GM18951 (cell line): ENCODE results near the gene NUP37.
"Not testable (repeated sequence)": the region's sequence is repeated elsewhere in the genome, so short reads cannot be mapped to it uniquely, and the experiment has no call there.

Experiments
- POLR2A ChIP-seq: IDR thresholded peaks from 4 replicates; pipeline ENCODE4 v1.6.1; 2011; ENCODE audit warnings: mild to moderate bottlenecking; ENCODE audit not compliant: insufficient read length, insufficient read depth; ENCODE audit errors: extremely low read depth
- in situ Hi-C: fragments of 300-500 bp; cut with MboI; formaldehyde crosslinking; loops from one replicate; pipeline ENCODE4 v1.12.0; 2022; ENCODE audit warnings: low sequenced_read_pairs, mixed read lengths, inconsistent platforms; ENCODE audit not compliant: unreplicated experiment

NUP37 gene, protein sequence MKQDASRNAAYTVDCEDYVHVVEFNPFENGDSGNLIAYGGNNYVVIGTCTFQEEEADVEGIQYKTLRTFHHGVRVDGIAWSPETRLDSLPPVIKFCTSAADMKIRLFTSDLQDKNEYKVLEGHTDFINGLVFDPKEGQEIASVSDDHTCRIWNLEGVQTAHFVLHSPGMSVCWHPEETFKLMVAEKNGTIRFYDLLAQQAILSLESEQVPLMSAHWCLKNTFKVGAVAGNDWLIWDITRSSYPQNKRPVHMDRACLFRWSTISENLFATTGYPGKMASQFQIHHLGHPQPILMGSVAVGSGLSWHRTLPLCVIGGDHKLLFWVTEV

DNA sequence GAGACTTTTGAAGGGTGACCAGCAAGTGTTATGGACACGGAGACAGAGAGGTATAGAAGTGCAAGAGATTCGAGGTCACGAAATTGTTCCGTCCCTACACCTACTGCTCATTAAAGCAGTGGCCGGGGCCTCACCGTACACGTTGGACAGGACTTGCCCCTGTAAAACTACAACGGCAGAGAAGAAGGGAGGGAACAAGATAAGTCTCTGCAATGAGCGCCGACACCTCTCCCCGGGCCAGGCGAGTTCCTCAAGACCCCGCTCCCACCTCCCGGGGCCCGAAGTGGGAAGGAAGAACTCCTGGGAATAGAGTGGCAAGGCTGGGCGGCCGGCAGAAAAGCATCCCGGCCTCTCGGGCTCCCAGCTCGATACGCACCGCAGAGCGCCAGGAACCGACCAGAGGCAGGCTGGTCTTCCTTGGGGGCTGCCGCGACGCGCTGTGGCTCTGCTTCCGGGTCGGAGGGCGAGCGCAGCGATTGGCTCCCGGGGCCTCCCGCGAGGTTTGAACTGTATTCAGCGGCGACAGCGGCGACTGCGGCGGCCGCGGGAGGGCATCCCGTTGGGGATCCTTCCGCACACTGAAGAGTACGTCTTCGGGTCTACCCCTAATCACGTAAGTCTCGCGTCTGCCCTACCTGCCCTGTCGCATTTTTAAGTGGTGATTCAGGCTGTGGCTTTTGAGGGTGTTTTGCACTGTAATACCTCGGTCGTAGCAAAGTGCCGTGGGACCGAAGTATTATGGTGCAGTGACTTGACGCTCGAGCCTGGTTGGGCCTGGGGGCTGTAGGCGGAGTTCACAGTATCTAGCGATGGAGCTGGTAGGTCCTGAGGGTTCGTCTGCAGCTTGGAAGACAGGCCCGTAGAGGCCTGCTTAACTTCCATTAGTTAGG, at the start of gene NUP37, which contains the start of gene PARPBP:
NUP37 (minus strand) TSS at position 441 of the 890 bp plus-strand sequence. CDS start 1,596 bp downstream, outside the sequence.
PARPBP (plus strand) TSS at position 510 of the 890 bp plus-strand sequence. CDS start 3,706 bp downstream, outside the sequence.
- in situ Hi-C loops: no loop called here

DNA sequence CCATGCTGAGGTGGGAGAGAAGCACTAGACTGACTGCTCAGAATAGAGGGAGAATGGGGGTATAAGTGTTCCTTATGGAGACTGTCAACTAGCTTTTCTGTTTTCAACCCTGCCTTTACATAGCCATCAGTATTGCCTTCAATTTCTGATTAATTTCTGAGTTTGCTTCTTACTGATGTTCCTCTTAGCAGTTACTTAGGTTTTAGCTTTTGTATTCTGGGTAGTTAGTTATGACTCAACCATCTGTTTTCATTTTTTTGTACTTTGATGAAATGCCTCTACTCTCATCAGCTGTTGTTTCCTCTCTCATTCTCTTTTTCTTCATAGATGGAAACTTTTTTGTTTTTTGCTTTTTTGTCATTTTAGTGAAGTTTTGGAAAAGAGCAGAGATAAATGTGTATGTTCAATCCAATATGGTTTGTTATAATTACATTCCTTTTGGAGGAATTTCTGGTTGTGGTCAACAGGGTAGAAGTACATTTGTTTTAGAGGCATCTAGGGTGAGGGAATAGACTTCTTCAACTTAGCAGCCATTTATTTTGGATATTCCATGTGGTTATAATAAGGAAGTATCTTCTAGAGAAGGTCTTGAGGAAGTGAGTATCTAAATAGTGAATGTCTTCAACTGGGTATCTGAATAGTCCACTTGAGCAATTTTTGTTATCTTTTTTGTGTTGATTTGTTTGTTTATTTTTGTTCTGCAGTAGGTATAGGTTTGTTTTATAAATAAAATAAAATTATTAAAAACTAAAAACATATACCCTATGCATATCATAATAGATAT, 48.1 kb upstream of the NUP37 start:
- in situ Hi-C loops: no loop called here

More for the DNA sequence above, at the start of gene NUP37, which contains the start of gene PARPBP:
- peak; percentile 95 for TF ChIP-seq POLR2A

DNA sequence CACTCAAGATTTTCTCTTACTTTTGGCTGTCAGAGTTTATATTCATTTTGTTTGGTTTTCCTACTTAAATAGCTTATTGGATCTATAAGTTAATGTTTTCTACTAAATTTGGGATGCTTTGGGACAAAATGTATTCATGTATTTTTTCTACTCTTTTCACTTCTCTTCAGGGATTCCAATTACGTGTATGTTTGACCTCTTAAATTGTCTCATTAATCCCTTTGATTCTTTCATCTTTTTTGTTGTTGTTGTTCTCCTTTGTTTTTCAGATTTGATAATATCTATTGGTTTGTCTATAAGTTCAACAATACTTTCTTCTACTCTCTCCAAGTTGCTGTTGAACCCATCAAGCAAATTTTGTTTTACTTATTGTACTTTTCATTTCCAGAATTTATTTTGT, 43.5 kb upstream of the NUP37 start:
- no peak for TF ChIP-seq POLR2A
- in situ Hi-C loops: no loop called here

More for the DNA sequence above, 48.1 kb upstream of the NUP37 start:
- no peak for TF ChIP-seq POLR2A

DNA sequence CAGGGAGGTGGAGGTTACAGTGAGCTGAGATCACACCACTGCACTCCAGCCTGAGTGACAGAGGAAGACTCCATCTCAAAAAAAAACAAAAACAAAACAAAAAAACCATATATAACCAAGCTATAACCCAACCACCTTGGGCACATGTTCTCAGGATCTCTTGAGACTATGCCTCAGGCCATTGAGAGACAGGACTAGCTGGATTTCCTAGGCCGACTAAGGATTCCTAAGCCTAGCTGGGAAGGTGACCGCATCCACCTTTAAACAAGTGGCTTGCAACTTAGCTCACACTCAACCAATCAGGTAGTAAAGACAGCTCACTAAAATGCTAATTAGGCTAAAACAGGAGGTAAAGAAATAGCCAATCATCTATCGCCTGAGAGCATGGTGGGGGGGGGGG, 35.3 kb upstream of the NUP37 start:
- in situ Hi-C loops: not testable (repeated sequence)

DNA sequence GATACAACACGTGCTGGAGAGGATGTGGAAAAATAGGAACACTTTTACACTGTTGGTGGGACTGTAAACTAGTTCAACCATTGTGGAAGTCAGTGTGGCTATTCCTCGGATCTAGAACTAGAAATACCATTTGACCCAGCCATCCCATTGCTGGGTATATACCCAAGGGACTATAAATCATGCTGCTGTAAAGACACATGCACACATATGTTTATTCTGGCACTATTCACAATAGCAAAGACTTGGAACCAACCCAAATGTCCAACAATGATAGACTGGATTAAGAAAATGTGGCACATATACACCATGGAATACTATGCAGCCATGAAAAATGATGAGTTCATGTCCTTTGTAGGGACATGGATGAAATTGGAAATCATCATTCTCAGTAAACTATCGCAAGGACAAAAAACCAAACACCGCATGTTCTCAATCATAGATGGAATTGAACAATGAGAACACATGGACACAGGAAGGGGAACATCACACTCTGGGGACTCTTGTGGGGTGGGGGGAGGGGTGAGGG, 27.2 kb upstream of the NUP37 start:
- in situ Hi-C loops: not testable (repeated sequence)

DNA sequence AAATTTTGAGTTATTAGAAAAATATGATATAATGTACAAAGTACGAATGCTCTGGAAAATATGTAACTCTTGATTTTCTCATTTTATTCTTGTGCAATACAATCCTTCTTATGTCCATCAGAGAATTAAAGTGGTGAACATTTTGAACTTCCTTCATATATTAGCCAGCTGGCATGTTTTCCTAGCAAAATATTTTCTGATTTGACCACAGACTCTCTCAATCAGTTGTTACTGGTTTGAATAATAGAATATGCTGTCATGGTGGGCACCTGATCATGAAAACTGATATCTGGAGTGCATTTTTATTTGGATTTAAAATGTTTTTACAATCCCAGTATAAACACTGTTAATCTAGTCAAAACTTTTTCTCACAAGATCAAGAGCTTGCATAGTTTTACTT, 24.3 kb upstream of the NUP37 start:
- no peak for TF ChIP-seq POLR2A
- in situ Hi-C loops: no loop called here

DNA sequence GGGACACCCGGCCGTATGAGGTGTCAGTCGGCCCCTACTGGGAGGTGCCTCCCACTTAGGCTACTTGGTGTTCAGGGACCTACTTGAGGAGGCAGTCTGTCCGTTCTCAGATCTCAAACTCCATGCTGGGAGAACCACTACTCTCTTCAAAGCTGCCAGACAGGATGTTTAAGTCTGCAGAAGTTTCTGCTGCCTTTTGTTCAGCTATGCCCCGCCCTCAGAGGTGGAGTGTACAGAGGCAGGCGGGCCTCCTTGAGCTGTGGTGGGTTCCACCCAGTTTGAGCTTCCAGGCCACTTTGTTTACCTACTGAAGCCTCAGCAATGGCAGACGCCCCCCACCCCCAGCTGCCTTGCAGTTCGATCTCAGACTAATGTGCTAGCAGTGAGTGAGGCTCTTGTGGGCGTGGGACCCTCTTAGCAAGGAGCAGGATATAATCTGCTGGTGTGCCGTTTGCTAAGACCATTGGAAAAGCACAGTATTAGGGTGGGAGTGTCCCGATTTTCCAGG, 23.0 kb upstream of the NUP37 start:
- in situ Hi-C loops: not testable (repeated sequence)

DNA sequence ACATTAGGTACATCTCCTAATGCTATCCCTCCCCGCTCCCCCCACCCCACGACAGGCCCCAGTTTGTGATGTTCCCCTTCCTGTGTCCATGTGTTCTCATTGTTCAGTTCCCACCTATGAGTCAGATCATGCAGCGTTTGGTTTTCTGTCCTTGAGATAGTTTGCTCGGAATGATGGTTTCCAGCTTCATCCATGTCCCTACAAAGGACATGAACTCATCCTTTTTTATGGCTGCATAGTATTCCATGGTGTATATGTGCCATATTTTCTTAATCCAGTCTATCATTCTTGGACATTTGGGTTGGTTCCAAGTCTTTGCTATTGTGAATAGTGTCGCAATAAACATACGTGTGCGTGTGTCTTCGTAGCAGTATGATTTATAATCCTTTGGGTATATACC, 17.7 kb upstream of the NUP37 start:
- in situ Hi-C loops: not testable (repeated sequence)

DNA sequence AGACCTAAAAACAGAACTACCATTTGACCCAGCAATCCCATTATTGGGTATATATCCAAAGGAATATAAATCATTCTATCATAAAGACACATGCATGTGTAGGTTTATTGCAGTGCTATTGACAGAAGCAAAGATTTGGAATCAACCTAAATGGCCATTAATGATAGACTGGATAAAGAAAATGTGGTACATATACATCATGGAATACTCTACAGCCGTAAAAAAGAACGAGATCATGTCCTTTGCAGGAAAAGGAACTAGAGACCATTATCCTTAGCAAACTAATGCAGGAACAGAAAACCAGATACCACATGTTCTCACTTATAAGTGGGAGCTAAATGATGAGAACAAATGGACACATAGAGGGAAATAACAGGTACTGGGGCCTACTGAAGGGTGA, 11.5 kb upstream of the NUP37 start:
- in situ Hi-C loops: not testable (repeated sequence)

DNA sequence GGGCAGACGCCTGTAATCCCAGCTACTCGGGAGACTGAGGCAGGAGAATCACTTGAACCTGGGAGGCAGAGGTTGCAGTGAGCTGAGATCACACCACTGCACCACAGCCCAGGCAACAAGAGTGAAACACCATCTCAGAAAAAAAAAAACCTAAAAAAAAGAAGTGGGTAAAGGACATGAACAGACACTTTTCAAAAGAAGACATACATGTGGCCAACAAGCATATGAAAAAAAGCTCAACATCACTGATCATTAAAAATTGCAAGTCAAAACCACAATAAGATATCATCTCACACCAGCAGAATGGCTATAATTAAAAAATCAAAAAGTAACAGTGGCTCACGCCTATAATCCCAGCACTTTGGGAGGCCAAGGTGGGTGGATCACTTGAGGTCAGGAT, 10.8 kb upstream of the NUP37 start:
- in situ Hi-C loops: not testable (repeated sequence)

DNA sequence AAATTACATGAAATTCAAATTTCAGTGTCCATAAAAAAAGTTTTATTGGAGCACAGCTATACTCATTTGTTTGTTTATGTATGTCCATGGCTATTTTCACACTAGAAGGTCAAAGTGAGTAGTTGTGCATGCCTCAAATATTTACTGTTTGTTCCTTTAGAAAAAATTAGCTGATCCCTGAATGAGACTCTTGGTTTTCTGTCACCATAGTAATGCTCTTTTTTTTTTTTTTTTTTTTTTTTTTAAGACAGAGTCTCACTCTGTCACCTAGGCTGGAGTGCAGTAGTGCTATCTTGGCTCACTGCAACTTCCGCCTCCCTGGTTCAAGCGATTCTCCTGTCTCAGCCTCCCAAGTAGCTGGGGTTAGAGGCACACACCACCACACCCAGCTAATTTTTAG, 1.4 kb upstream of the NUP37 start:
- in situ Hi-C loops: not testable (repeated sequence)

DNA sequence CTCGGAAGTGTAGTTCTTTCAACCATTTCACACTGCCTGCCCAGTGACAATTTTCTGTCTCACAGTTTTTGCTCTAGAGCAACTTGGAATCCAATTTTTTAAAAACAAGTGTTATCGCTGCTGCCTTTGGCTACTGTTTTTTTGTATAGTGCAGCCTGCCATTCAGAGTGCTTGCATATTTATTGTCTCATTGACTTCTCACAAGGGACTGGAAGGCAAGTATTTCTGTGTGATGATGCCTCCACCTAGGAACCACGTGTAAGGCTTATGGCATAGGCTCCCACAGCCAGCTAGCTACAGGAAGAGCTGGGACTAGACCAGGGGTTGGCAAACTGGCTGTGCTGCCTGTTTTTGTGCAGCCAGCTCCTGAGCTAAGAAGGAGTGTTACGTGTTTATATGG, 972 bp upstream of the NUP37 start:
- no peak for TF ChIP-seq POLR2A

DNA sequence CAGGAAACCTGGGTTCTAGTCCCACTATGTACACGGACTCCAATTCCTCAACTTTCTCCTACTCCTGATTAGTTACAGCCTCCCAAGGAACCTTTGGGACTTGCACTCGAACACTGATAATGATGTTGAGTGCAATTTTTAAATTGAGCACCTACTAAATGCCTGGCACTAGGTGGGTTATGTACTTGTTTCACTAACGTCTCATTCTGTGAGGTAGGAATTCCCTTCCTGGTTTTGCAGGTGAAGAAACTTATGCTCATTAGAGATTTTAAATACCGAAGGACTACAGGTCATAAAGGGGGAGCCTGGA, 605 bp upstream of the NUP37 start:
- in situ Hi-C loops: no loop called here

More for the DNA sequence above, 972 bp upstream of the NUP37 start:
- in situ Hi-C loops: no loop called here

More for the DNA sequence above, 605 bp upstream of the NUP37 start:
- no peak for TF ChIP-seq POLR2A
